BE2C (cell line): ENCODE data around the gene CCDC87.

ENCODE experiments used
- DNase-seq: peaks from one replicate; pipeline ENCODE4 v3.0.0-alpha.2; 2020
- H3K27me3 ChIP-seq: fragments of 250-450 bp; sonication (Bioruptor Pico); 2 replicates; pipeline ENCODE4 v1.5.1; 2020; ENCODE audit warnings: mild to moderate bottlenecking
- H3K36me3 ChIP-seq: fragments of 250-450 bp; sonication (Bioruptor Pico); 2 replicates; pipeline ENCODE4 v1.5.1; 2020; ENCODE audit warnings: mild to moderate bottlenecking
- H3K4me1 ChIP-seq: fragments of 250-450 bp; sonication (Bioruptor Pico); 2 replicates; pipeline ENCODE4 v1.5.1; 2020
- H3K4me3 ChIP-seq: 2 replicates; pipeline ENCODE4 v1.5.1; 2011; ENCODE audit warnings: low read depth, low read length
- H3K9me3 ChIP-seq: fragments of 250-450 bp; sonication (Bioruptor Pico); 2 replicates; pipeline ENCODE4 v1.5.1; 2020
- CTCF ChIP-seq: IDR thresholded peaks from 2 replicates; pipeline ENCODE4 v1.5.1; 2012; ENCODE audit warnings: mild to moderate bottlenecking, low read depth, low read length

CCDC87 gene

GRCh38 chr11:66550887-66551286, 42.0 kb downstream of the CCDC87 start:
- no peak for DNase-seq
- Histone ChIP-seq H3K9me3 (no peaks in the 10 kb centered on the region), H3K27me3 (no peaks in the 10 kb centered on the region), H3K4me1 (no peaks in the 10 kb centered on the region), H3K4me3 (no peak overlapping the region), H3K36me3 (no peaks in the 10 kb centered on the region)
- no peak for TF ChIP-seq CTCF

- DNase-seq: no peak
- Histone ChIP-seq H3K4me1 (no peaks in the 10 kb centered on the region), H3K36me3 (no peaks in the 10 kb centered on the region), H3K27me3 (no peaks in the 10 kb centered on the region), H3K4me3 (no peak overlapping the region), H3K9me3 (no peaks in the 10 kb centered on the region)
- TF ChIP-seq CTCF: no peak
These were observed 43.2 kb downstream of the CCDC87 start for GRCh38 chr11:66549696-66550095.

- Histone ChIP-seq H3K36me3 (no peaks in the 10 kb centered on the region), H3K9me3 (no peaks in the 10 kb centered on the region), H3K4me3 (no peak overlapping the region), H3K4me1 (no peaks in the 10 kb centered on the region; the same call in 1 of the 2 replicates), H3K27me3 (no peaks in the 10 kb centered on the region)
- no peak for TF ChIP-seq CTCF
- DNase-seq: no peak
These were observed 43.9 kb downstream of the CCDC87 start for GRCh38 chr11:66548774-66549630.

GRCh38 chr11:66548041-66548440, 44.8 kb downstream of the CCDC87 start:
- TF ChIP-seq CTCF: no peak
- H3K4me3 ChIP-seq: no peak overlapping the region
- H3K4me1 ChIP-seq: no peaks in the 10 kb centered on the region; the same call in 1 of the 2 replicates
- no peak for DNase-seq
- no peaks in the 10 kb centered on the region for H3K9me3 ChIP-seq
- H3K27me3 ChIP-seq: no peaks in the 10 kb centered on the region
- no peaks in the 10 kb centered on the region for H3K36me3 ChIP-seq

- Histone ChIP-seq H3K36me3 (no peaks in the 10 kb centered on the region), H3K4me1 (no peaks in the 10 kb centered on the region; the same call in 1 of the 2 replicates), H3K9me3 (no peaks in the 10 kb centered on the region), H3K4me3 (no peak overlapping the region), H3K27me3 (no peaks in the 10 kb centered on the region)
- TF ChIP-seq CTCF: no peak
- no peak for DNase-seq
These were observed 45.2 kb downstream of the CCDC87 start for GRCh38 chr11:66547662-66548009.

- H3K27me3 ChIP-seq: no peaks in the 10 kb centered on the region
- DNase-seq: no peak
- no peaks in the 10 kb centered on the region; the same call in 1 of the 2 replicates for H3K4me1 ChIP-seq
- TF ChIP-seq CTCF: no peak
- no peaks in the 10 kb centered on the region for H3K36me3 ChIP-seq
- H3K4me3 ChIP-seq: no peak overlapping the region
- no peaks in the 10 kb centered on the region for H3K9me3 ChIP-seq
These were observed 45.7 kb downstream of the CCDC87 start for GRCh38 chr11:66546966-66547661.
